Muscle of leg (tissue), 11 donors: ENCODE data around the gene NECAP2. TPM values are rescaled to one million over a fixed set of nuclear protein-coding genes. Genes with fewer than 3 reads are reported as not detected.

Experiments used
- DNase-seq: peaks from one replicate; pipeline ENCODE4 v3.0.0; 2013
- H3K27ac ChIP-seq: one replicate; pipeline ENCODE4 v1.5.1; 2013; ENCODE audit warnings: mild to moderate bottlenecking, low read length, control low read depth
- H3K27me3 ChIP-seq: one replicate; pipeline ENCODE4 v1.6.1; 2013; ENCODE audit warnings: low read length; ENCODE audit not compliant: control insufficient read depth, insufficient read depth
- H3K36me3 ChIP-seq: one replicate; pipeline ENCODE4 v1.6.1; 2013; ENCODE audit warnings: low read length; ENCODE audit not compliant: control insufficient read depth, insufficient read depth
- H3K4me1 ChIP-seq: one replicate; pipeline ENCODE4 v1.6.1; 2013; ENCODE audit warnings: low read length; ENCODE audit not compliant: control insufficient read depth, insufficient read depth
- H3K4me3 ChIP-seq: one replicate; pipeline ENCODE4 v1.5.1; 2013; ENCODE audit warnings: low read length, control low read depth
- H3K9me3 ChIP-seq: replicated peaks from 2 replicates; pipeline ENCODE4 v1.6.1; 2013; ENCODE audit warnings: low read depth, low read length; ENCODE audit not compliant: control insufficient read depth
- WGBS: methylation state at CpG from one replicate; pipeline ENCODE4 v1.1.5; 2013; ENCODE audit warnings: missing lambda C conversion rate; ENCODE audit not compliant: insufficient coverage; 5-methylcytosine and 5-hydroxymethylcytosine counted together
- polyA plus RNA-seq, 8 donors: library from polyadenylated mRNA; unstranded; fragments of 120-200 nt; gene quantifications; one replicate each; pipeline versions ENCODE4 v1.2.1 to v1.2.3, GENCODE V29; 2013; ENCODE audit warnings: inconsistent platforms in 1 of 8, low replicate concordance in 1 of 8; ENCODE audit not compliant: insufficient read length in 8 of 8, insufficient read depth in 1 of 8
- total RNA-seq: library from RNA; stranded (reverse); fragments of 120-200 nt; gene quantifications from one replicate; pipeline ENCODE4 v1.2.4, GENCODE V29; 2013

Gene NECAP2
- total and polyA plus RNA-seq, 9 donors, result 33.7 to 45.5 (median 38.5) TPM

DNA sequence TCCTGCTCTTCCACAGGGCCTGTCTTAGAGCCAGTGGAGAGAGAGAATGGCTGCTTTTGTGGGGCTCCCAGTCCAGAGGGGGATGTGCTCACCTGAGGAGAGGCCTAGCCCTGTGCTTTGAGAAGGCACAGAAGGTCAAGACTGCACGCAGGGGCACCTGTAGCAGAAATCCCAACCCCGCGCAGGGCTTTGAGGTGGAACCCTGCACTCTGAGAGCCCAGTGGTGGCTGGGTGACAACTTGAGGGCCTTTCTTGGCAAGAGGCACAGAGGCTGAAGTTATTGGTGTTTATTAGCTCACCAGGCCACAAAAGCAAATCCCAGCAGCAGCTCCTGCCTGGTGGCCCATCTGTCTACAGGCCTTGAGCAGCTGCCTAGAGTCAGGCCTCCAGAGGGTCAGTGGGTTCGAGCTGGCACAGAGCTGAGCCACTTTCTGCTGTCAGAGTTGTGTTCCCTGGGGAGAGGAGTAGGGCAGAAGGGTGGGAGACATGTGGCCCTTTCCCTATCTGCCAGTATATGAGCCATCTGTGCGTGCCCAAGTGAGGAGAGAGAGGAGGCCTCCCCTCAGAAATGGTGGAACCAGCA is 42.1 kb upstream of the NECAP2 start:
- no peak for DNase-seq
- peaks cover 24% of the 10 kb centered on the region for H3K4me1 ChIP-seq
- peak overlapping the region; percentile 55 for H3K27ac ChIP-seq
- H3K27me3 ChIP-seq, result no peaks in the 10 kb centered on the region
- peaks cover 66% of the 10 kb centered on the region for H3K36me3 ChIP-seq
- no peak overlapping the region for H3K4me3 ChIP-seq
- no peaks in the 10 kb centered on the region for H3K9me3 ChIP-seq
- 87% methylated on average over 4 of the region's 5 CpGs for WGBS

DNA sequence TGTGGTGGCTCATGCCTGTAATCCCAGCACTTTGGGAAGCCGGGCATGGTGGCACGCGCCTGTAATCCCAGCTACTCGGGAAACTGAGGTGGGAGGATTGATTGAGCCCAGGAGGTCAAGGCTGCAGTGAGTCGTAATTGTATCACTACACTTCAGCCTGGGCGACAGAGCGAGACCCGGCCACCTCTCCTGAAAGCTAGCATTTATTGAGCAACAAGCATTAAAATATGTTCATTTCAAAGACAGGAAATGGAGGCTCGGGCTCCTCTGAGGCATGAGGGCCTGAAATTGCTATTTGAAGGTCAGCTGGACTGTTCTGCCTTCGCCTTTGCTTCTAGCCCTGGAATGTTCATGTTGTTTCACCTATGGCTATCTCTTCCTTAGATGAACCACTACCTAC is 37.8 kb upstream of the NECAP2 start:
- Histone ChIP-seq H3K27me3 (no peaks in the 10 kb centered on the region), H3K9me3 (no peaks in the 10 kb centered on the region), H3K4me3 (no peak overlapping the region), H3K4me1 (peaks cover 8% of the 10 kb centered on the region), H3K27ac (no peak overlapping the region), H3K36me3 (peaks cover 26% of the 10 kb centered on the region)
- DNase-seq, result no peak
- WGBS, result 69% methylated on average over 10 of the region's 10 CpGs

DNA sequence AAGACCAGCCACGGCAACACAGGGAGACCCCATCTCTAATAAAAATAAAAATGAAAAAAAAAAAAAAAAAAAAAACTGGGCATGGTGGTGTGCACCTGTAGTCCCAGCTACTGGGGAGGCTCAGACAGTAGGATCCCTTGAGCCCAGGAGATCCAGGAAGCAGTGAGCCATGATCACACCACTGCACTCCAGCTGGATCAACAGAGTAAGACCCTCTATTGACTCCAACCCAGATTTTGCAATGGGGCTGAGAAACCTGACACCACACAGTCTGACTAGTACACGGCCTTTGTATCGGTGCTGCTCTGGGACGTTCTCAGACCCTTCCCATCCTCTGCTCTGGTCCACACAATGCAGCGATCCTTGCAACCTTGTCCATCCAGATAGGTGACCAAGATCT is 35.1 kb upstream of the NECAP2 start:
- 32% methylated on average over 4 of the region's 5 CpGs for WGBS

GRCh38 chr1:16406868-16407267 is 33.7 kb upstream of the NECAP2 start:
- Histone ChIP-seq H3K4me1 (no peaks in the 10 kb centered on the region), H3K27ac (no peak overlapping the region), H3K9me3 (no peaks in the 10 kb centered on the region), H3K27me3 (peaks cover 3% of the 10 kb centered on the region), H3K36me3 (no peaks in the 10 kb centered on the region), H3K4me3 (no peak overlapping the region)
- 81% methylated on average over 7 of the region's 9 CpGs for WGBS
- DNase-seq, result no peak

More for the DNA sequence above, 35.1 kb upstream of the NECAP2 start:
- Histone ChIP-seq H3K4me1 (no peaks in the 10 kb centered on the region), H3K27ac (no peak overlapping the region), H3K9me3 (no peaks in the 10 kb centered on the region), H3K36me3 (peaks cover under 1% of the 10 kb centered on the region), H3K27me3 (peaks cover 3% of the 10 kb centered on the region), H3K4me3 (no peak overlapping the region)
- no peak for DNase-seq

- Histone ChIP-seq H3K9me3 (no peaks in the 10 kb centered on the region), H3K4me1 (no peaks in the 10 kb centered on the region), H3K27ac (no peak overlapping the region), H3K4me3 (no peak overlapping the region), H3K36me3 (no peaks in the 10 kb centered on the region), H3K27me3 (peaks cover 3% of the 10 kb centered on the region)
- WGBS, result 83% methylated on average over 19 of the region's 25 CpGs
- no peak for DNase-seq
Measured at GRCh38 chr1:16409536-16410152, 30.9 kb upstream of the NECAP2 start.

GRCh38 chr1:16410803-16411202 is 29.7 kb upstream of the NECAP2 start:
- H3K4me3 ChIP-seq, result no peak overlapping the region
- H3K9me3 ChIP-seq, result no peaks in the 10 kb centered on the region
- no peak overlapping the region for H3K27ac ChIP-seq
- DNase-seq, result no peak
- no peaks in the 10 kb centered on the region for H3K36me3 ChIP-seq
- no peaks in the 10 kb centered on the region for H3K4me1 ChIP-seq
- WGBS, result 89% methylated on average over 3 of the region's 5 CpGs
- peaks cover 3% of the 10 kb centered on the region for H3K27me3 ChIP-seq

DNA sequence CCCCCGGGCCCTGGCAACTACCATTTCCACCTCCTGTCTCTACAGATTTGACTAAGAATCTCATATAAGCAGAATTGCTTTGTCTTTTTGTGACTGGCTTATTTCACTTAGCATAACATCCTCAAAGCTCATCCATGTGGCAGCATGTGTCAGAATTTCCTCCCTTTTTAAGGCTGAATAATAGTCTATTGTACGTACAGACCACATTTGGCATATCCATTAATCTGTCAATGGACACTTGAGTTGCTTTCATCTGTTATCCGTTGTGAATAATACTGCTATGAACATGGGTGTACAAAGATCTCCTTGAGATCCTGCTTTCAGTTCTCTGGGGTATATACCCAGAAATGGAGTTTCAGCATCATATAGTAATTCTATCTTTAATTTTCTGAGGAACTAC is 27.3 kb upstream of the NECAP2 start:
- no peaks in the 10 kb centered on the region for H3K4me1 ChIP-seq
- DNase-seq, result no peak
- peaks cover 3% of the 10 kb centered on the region for H3K27me3 ChIP-seq
- H3K9me3 ChIP-seq, result no peaks in the 10 kb centered on the region
- no peak overlapping the region for H3K4me3 ChIP-seq
- H3K36me3 ChIP-seq, result no peaks in the 10 kb centered on the region
- H3K27ac ChIP-seq, result no peak overlapping the region
- WGBS, result 100% methylated on average over 1 of the region's 3 CpGs

- no peaks in the 10 kb centered on the region for H3K36me3 ChIP-seq
- WGBS, result 90% methylated on average over 6 of the region's 7 CpGs
- no peak for DNase-seq
- H3K27me3 ChIP-seq, result peaks cover 13% of the 10 kb centered on the region
- H3K4me1 ChIP-seq, result no peaks in the 10 kb centered on the region
- H3K27ac ChIP-seq, result no peak overlapping the region
- H3K4me3 ChIP-seq, result no peak overlapping the region
- H3K9me3 ChIP-seq, result no peaks in the 10 kb centered on the region
Measured at GRCh38 chr1:16418823-16419425, 21.6 kb upstream of the NECAP2 start.

DNA sequence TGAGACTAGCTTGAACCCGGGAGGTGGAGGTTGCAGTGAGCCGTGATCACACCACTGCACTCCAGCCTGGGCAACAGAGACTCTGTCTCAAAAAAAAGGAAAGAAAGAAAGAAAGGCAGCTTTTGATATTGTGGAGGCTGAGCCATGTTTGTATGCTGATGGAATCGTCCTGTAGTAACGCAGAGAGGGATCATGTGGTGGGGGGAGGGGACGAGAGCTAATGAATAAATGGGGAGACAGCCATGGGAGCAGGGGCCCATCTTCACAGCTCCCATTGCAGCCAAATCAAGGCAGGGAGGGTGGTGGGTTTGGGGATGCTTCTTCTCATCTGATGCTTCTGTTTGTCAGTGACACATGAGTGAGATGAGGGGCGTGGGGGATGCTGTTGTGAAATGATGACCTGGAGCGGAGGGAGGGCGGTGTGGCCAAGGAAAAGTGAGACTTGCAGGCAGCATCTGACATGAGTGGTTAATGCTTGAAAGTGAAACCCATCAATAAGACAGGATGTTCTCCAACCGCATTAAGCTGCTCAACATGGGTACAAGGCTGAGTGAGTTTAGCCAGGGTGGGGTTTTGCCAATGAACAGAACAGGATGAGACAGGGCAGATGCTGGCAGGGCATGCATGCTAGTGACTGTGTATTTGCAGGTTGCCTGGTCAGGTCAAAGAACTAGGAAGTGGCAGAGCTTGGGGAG is 20.0 kb upstream of the NECAP2 start:
- Histone ChIP-seq H3K27ac (no peak overlapping the region), H3K27me3 (peaks cover 13% of the 10 kb centered on the region), H3K36me3 (no peaks in the 10 kb centered on the region), H3K4me1 (no peaks in the 10 kb centered on the region), H3K4me3 (no peak overlapping the region), H3K9me3 (no peaks in the 10 kb centered on the region)
- WGBS, result 54% methylated on average over 6 of the region's 9 CpGs
- DNase-seq, result no peak

- no peaks in the 10 kb centered on the region for H3K4me1 ChIP-seq
- H3K36me3 ChIP-seq, result no peaks in the 10 kb centered on the region
- H3K9me3 ChIP-seq, result no peaks in the 10 kb centered on the region
- WGBS, result 89% methylated on average over 1 of the region's 7 CpGs
- peaks cover 13% of the 10 kb centered on the region for H3K27me3 ChIP-seq
- no peak for DNase-seq
- H3K27ac ChIP-seq, result no peak overlapping the region
- no peak overlapping the region for H3K4me3 ChIP-seq
Measured at GRCh38 chr1:16421201-16421600, 19.3 kb upstream of the NECAP2 start.
